Inflammatory macrophage treated with lipopolysaccharide for 4 hours (primary cell): Measurements from ENCODE around the gene ZNF30.
"Not testable (repeated sequence)": the region's sequence is repeated elsewhere in the genome, so short reads cannot be mapped to it uniquely, and the experiment has no call there.

Experiments
- DNase-seq: peaks from one replicate; pipeline ENCODE4 v3.0.0-alpha.2; 2020

ZNF30 gene

GRCh38 chr19:34989298-34989697, 62.6 kb downstream of the ZNF30 start:
- DNase-seq = peak; percentile 97

- peak; percentile 90 for DNase-seq
Observed at GRCh38 chr19:34990578-34991192, 64.0 kb downstream of the ZNF30 start.

GRCh38 chr19:34991542-34992333, 65.0 kb downstream of the ZNF30 start:
- DNase-seq = peak; percentile 31

GRCh38 chr19:34992582-34992981, 65.9 kb downstream of the ZNF30 start:
- DNase-seq = not testable (repeated sequence)

- DNase-seq = no peak
Observed at GRCh38 chr19:34994286-34994642, 67.6 kb downstream of the ZNF30 start.
